Measurements from ENCODE around the gene NXF1. TPM values are rescaled to one million over a fixed set of nuclear protein-coding genes. Genes with fewer than 3 reads are reported as not detected.

NXF1 gene
- total and polyA plus RNA-seq, 4 donors, result 17.3 to 38.3 (median 32.7) TPM

DNA sequence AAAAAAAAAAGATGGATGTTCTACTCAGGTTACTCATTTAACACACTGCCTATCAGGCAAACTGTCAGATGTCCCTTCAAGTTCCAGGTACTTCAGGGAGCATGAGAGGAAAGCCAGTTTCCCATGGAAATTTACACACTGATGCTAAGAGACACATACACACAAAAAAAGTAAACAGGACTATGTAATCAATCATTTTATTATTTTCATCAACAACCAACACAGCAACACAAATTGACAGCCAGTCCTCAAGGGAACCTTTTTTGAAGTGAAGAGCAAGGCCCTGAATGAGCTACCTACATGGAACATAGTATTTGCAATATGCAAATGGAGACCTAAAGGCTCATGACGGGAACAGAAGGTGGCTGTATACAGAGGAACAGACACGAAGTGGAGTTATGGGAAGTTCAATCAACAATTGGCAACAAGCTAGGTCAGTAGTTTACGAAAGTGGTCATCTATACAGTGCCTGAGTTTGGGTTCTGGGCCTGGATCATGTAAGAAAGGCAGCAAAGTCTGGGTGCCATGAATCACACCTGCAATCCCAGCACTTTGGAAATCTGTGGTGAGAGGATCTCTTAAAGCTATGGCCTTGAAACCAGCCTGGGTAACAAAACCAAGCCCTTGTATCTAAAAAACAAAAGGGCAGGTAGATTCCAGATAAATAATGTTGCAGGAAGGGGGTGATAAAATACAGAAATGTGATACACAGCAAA, 46.7 kb upstream of the NXF1 start:
- WGBS, result 54% methylated on average over 3 of the region's 3 CpGs
- H3K9me3 ChIP-seq (ENCODE audit: control insufficient read depth in 4 of 4, low read length in 3 of 4), result no peaks in the 10 kb centered on the region
- no peak for DNase-seq (ENCODE audit: low spot score)
- no peak overlapping the region for H3K4me3 ChIP-seq (ENCODE audit: low read depth in 1 of 3, low read length in 3 of 3)
- TF ChIP-seq, protein P1, sequence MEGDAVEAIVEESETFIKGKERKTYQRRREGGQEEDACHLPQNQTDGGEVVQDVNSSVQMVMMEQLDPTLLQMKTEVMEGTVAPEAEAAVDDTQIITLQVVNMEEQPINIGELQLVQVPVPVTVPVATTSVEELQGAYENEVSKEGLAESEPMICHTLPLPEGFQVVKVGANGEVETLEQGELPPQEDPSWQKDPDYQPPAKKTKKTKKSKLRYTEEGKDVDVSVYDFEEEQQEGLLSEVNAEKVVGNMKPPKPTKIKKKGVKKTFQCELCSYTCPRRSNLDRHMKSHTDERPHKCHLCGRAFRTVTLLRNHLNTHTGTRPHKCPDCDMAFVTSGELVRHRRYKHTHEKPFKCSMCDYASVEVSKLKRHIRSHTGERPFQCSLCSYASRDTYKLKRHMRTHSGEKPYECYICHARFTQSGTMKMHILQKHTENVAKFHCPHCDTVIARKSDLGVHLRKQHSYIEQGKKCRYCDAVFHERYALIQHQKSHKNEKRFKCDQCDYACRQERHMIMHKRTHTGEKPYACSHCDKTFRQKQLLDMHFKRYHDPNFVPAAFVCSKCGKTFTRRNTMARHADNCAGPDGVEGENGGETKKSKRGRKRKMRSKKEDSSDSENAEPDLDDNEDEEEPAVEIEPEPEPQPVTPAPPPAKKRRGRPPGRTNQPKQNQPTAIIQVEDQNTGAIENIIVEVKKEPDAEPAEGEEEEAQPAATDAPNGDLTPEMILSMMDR (IDR thresholded peaks at IDR 0.05; ENCODE audit: low read depth, low read length, missing input control), result no peak
- TF ChIP-seq, protein P2, sequence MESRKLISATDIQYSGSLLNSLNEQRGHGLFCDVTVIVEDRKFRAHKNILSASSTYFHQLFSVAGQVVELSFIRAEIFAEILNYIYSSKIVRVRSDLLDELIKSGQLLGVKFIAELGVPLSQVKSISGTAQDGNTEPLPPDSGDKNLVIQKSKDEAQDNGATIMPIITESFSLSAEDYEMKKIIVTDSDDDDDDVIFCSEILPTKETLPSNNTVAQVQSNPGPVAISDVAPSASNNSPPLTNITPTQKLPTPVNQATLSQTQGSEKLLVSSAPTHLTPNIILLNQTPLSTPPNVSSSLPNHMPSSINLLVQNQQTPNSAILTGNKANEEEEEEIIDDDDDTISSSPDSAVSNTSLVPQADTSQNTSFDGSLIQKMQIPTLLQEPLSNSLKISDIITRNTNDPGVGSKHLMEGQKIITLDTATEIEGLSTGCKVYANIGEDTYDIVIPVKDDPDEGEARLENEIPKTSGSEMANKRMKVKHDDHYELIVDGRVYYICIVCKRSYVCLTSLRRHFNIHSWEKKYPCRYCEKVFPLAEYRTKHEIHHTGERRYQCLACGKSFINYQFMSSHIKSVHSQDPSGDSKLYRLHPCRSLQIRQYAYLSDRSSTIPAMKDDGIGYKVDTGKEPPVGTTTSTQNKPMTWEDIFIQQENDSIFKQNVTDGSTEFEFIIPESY (IDR thresholded peaks at IDR 0.05), result no peak
- no peak for TF ChIP-seq NR2F2 (IDR thresholded peaks at IDR 0.05)
- TF ChIP-seq TAF1 (conservative IDR thresholded peaks at IDR 0.05), result no peak
- no peak for TF ChIP-seq GABPA (IDR thresholded peaks at IDR 0.05 in 1 of 2, conservative IDR thresholded peaks at IDR 0.05 in 1 of 2)
- no peak for TF ChIP-seq JUND (IDR thresholded peaks at IDR 0.05)
- TF ChIP-seq HNF4A (conservative IDR thresholded peaks at IDR 0.05), result no peak
- no peak for TF ChIP-seq RAD21 (IDR thresholded peaks at IDR 0.05)
- TF ChIP-seq, protein P3, sequence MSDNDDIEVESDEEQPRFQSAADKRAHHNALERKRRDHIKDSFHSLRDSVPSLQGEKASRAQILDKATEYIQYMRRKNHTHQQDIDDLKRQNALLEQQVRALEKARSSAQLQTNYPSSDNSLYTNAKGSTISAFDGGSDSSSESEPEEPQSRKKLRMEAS (IDR thresholded peaks at IDR 0.05), result no peak
- no peak for TF ChIP-seq EGR1 (IDR thresholded peaks at IDR 0.05; ENCODE audit: low read depth in 2 of 2)
- no peak for TF ChIP-seq SP1 (IDR thresholded peaks at IDR 0.05)
- no peak overlapping the region for H3K9ac ChIP-seq (ENCODE audit: low read depth in 1 of 2, low read length in 2 of 2)
- H3K27ac ChIP-seq (ENCODE audit: low read depth in 1 of 2, low read length in 2 of 2), result no peak overlapping the region
- H3K4me1 ChIP-seq (ENCODE audit: control insufficient read depth in 4 of 4, insufficient read depth in 4 of 4, low read length in 3 of 4), result peaks cover 2 to 33% (median 17%) of the 10 kb centered on the region in 4 donors
- H3K27me3 ChIP-seq (ENCODE audit: control insufficient read depth in 4 of 4, insufficient read depth in 4 of 4, low read length in 3 of 4), result no peaks in the 10 kb centered on the region
- peaks cover 2 to 27% (median 24%) of the 10 kb centered on the region in 4 donors for H3K36me3 ChIP-seq (ENCODE audit: control insufficient read depth in 4 of 4, insufficient read depth in 3 of 4, low read depth in 1 of 4, low read length in 3 of 4)

DNA sequence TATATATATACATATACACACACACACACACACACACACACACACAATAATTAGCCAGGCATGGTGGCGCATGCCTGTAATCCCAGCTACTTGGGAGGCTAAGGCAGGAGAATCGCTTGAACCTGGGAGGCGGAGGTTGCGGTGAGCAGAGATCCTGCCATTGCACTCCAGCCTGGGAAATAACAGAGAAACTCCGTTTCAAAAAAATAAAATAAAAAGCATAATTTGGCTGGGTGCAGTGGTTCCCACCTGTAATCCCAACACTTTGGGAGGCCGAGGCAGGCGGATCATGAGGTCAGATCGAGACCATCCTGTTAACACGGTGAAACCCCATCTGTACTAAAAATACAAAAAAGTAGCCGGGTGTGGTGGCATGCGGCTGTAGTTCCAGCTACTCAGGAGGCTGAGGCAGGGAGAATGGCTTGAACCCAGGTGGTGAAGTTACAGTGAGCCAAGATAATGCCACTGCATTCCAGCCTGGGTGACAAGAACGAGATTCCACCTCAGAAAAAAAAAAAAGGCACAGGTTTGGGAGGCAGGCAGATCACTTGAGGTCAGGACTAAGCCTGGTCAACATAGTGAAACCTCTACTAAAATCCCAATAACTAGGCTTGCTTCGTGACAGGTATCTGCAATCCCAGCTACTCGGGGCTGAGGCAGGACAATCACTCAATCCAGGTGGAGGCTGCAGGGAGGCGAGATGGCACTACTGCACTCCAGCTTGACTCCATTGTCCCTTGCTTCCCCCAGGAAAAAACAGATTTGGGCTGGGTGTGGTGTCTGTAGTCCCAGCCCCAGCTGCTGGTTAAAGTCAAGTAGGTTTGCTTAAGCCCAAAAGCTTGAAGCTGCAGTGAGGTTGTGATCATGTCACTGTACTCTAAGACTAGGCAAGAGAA, 45.9 kb upstream of the NXF1 start:
- Histone ChIP-seq H3K27me3 (ENCODE audit: control insufficient read depth in 4 of 4, insufficient read depth in 4 of 4, low read length in 3 of 4) (no peaks in the 10 kb centered on the region), H3K27ac (ENCODE audit: low read depth in 1 of 2, low read length in 2 of 2) (no peak overlapping the region), H3K4me1 (ENCODE audit: control insufficient read depth in 4 of 4, insufficient read depth in 4 of 4, low read length in 3 of 4) (peaks cover 1 to 28% (median 15%) of the 10 kb centered on the region in 4 donors), H3K9me3 (ENCODE audit: control insufficient read depth in 4 of 4, low read length in 3 of 4) (no peaks in the 10 kb centered on the region), H3K9ac (ENCODE audit: low read depth in 1 of 2, low read length in 2 of 2) (no peak overlapping the region), H3K4me3 (ENCODE audit: low read depth in 1 of 3, low read length in 3 of 3) (no peak overlapping the region), H3K36me3 (ENCODE audit: control insufficient read depth in 4 of 4, insufficient read depth in 3 of 4, low read depth in 1 of 4, low read length in 3 of 4) (peaks cover 2 to 27% (median 24%) of the 10 kb centered on the region in 4 donors)
- DNase-seq (ENCODE audit: low spot score), result no peak
- WGBS, result 72% methylated on average over 15 of the region's 15 CpGs
- TF ChIP-seq RAD21 (IDR thresholded peaks at IDR 0.05) (no peak), HNF4G (IDR thresholded peaks at IDR 0.05) (no peak), JUND (IDR thresholded peaks at IDR 0.05) (no peak), SP1 (IDR thresholded peaks at IDR 0.05) (no peak)

All from liver (tissue), 9 donors.